GM12865 (cell line): ENCODE results near the gene SEPHS2.
"Not testable (repeated sequence)": the region's sequence is repeated elsewhere in the genome, so short reads cannot be mapped to it uniquely, and the experiment has no call there.

Source experiments
- DNase-seq: peaks from one replicate; pipeline ENCODE4 v3.0.0; 2010; ENCODE audit warnings: low read depth
- H3K4me3 ChIP-seq: 2 replicates; pipeline ENCODE4 v1.5.1; 2011; ENCODE audit warnings: mild to moderate bottlenecking, low read depth, low read length, control low read depth
- TF ChIP-seq, protein P1 (sequence below): IDR thresholded peaks from 2 replicates; pipeline ENCODE4 v1.5.1; 2011; ENCODE audit warnings: low read length, control low read depth, low read depth, inconsistent platforms; ENCODE audit not compliant: insufficient read depth; ENCODE audit errors: missing control alignments

Gene SEPHS2

DNA sequence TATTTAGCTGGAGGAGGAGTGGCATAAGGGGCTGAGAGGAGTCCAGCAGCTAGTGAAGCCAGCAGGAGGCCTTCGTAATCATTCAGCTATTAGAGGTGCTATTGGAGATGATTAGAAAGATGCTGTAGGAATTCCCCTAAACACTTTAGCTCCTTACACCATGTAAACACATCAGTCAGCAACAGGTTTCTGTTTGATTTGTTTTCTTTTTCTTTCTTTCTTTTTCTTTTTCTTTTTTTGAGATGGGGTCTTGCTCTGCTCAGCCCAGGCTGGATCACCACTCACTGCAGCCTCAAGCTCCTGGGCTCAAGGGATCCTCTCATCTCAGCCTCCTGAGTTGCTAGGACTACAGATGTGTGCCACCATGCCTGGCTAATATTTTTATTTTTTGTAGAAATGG is 10.6 kb upstream of the SEPHS2 start:
- TF ChIP-seq, protein P1, sequence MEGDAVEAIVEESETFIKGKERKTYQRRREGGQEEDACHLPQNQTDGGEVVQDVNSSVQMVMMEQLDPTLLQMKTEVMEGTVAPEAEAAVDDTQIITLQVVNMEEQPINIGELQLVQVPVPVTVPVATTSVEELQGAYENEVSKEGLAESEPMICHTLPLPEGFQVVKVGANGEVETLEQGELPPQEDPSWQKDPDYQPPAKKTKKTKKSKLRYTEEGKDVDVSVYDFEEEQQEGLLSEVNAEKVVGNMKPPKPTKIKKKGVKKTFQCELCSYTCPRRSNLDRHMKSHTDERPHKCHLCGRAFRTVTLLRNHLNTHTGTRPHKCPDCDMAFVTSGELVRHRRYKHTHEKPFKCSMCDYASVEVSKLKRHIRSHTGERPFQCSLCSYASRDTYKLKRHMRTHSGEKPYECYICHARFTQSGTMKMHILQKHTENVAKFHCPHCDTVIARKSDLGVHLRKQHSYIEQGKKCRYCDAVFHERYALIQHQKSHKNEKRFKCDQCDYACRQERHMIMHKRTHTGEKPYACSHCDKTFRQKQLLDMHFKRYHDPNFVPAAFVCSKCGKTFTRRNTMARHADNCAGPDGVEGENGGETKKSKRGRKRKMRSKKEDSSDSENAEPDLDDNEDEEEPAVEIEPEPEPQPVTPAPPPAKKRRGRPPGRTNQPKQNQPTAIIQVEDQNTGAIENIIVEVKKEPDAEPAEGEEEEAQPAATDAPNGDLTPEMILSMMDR, result no peak
- no peak overlapping the region for H3K4me3 ChIP-seq
- DNase-seq, result peak; percentile 45

DNA sequence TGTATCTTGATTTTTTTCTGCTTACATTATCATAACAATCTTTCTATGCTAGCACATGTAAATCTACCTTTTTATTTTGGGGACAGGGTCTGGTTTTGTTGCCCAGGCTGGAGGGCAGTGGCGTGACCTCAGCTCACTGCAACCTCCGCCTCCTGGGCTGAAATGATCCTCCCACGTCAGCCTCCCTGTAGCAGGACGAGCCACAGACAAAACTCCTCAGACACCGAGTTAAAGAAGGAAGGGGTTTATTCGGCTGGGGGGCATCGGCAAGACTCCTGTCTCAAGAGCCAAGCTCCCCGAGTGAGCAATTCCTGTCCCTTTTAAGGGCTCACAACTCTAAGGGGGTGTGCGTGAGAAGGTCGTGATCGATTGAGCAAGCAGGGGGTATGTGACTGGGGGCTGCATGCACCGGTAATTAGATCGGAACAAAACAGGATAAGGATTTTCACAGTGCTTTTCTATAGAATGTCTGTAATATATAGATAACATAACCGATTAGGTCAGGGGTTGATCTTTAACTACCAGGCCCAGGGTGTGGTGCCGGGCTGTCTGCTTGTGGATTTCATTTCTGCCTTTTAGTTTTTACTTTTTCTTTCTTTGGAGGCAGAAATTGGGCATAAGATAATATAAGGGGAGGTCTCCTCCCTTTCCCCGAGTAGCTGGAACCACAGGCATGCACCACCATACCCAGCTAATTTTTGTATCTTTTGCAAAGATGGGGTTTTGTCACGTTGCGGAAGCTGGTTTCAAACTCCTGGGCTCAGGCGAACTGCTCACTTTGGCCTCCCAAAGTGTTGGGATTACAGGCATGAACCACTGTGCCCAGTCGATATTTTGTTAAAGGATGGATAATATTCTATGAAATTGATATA is 7.3 kb upstream of the SEPHS2 start:
- DNase-seq, H3K4me3 ChIP-seq: not testable (repeated sequence)

- DNase-seq, result no peak
- H3K4me3 ChIP-seq, result no peak overlapping the region
- TF ChIP-seq, protein P1, result no peak
Observed at GRCh38 chr16:30449116-30449435, 3.4 kb upstream of the SEPHS2 start.

DNA sequence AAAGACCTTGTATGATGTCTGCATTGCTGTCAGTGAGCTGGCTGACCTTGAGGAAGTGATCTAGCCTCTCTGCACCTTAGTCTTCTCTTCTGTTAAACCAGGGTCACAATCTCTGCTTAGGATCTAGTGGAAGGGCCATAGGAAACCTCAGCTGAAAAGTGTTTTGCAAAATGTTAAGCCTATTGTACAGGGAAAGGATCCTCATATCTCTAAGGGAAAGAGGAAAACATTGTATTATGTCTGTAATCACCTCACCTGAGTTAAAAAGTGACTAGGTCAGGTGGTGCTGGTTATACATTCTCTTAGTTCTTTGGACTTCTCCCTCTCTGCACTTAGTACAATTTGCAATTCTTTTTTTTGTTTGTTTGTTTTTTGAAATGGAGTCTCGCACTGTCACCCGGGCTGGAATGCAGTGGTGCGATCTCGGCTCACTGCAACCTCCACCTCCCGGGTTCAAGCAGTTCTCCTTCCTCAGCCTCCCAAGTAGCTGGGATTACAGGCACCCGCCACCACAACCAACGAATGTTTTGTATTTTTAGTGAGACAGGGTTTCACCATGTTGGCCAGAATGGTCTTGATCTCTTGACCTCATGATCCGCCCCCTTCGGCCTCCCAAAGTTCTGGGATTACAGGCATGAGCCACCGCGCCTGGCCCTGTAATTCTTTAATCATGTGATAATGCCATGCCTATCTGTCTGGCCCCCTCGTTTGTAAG is 2.0 kb upstream of the SEPHS2 start:
- no peak for DNase-seq
- no peak overlapping the region for H3K4me3 ChIP-seq
- TF ChIP-seq, protein P1, result no peak

DNA sequence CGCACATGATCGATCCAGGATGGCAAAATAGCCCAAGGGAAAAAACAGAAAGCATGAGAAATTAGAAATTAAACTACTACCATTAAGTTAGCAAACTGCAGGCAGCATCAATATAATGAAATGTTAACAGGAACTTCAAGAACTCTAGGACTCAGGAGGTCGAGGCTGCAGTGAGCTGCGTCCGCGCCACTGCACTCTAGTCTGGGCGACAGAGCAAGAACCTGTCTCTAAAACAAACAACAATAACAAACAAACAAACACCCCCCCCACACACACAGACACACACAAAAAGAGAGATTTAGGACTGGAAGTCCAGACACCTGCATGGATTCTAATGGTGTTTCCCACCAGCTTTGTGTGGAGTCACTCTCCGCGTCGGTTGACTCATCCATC is 525 bp upstream of the SEPHS2 start:
- TF ChIP-seq, protein P1, result no peak
- peak overlapping the region; percentile 53 for H3K4me3 ChIP-seq
- no peak for DNase-seq

DNA sequence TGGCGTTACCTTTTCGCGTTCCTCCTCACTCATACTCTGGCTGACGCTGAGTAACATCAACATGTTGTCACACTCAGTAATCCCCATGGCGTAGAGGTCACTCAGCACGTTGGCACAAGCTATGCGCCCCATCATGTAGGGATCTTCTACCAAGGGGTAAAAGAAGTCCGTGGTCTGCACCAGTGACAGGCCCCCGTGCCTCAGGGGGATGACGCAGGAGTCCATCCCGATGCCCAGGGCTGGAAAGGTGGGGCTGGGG is 596 bp downstream of the SEPHS2 start:
- no peak for DNase-seq
- TF ChIP-seq, protein P1, result no peak
- H3K4me3 ChIP-seq, result peak overlapping the region; percentile 53

DNA sequence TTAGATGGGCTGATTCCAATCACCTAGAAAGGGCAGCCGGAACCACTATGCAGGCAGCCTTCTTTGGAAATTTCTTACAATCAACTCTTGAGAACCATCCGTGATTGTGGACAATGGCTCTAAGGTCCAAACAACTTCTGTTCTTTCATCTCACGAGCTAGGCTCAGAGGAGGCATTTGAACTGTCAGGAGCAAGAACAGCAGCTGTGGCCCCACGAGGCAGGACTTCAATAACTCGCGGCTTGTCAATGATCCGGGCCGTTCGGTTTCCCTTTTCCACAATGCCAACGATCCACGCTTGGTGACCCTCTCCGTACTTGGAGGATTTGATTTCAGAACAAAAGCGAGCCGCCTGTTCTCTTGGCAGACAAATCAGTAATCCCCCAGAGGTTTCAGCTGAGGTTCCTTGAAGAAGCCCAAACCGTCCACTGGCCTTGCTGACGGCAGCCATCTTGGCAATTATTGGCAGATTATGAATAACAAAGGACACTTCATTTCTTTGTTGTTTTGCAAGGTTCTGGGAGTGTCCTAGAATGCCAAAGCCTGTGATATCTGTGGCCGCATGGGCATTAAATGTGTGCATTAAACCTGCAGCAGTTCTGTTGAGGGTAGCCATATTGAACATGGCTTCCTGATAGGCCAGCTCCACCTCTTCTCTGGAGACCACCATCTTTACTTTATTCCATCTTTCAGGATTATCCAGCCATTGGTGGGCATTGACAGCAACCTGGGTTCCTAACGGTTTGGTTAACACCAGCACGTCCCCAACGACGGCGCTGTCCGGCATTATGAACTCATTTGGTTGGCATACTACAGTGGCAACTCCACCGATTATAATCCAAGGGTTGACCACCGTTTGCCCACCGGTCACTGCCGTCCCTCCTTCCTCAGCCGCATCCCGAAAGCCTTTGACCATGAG is 1.2 kb downstream of the SEPHS2 start:
- TF ChIP-seq, protein P1, result no peak
- H3K4me3 ChIP-seq, result peak overlapping the region; percentile 53
- DNase-seq, result no peak
